ENCODE results near the gene TSHZ2.

The TSHZ2 gene

GRCh38 chr20:53384392-53384791 is 412.2 kb downstream of the TSHZ2 start:
- no peak overlapping the region for H3K14ac ChIP-seq (ENCODE audit: low read length in 2 of 2)
- H3K79me1 ChIP-seq (replicated peaks; ENCODE audit: low read length, poor library complexity, severe bottlenecking) = no peaks in the 10 kb centered on the region
- H3K23ac ChIP-seq (ENCODE audit: low read length in 2 of 2) = no peak overlapping the region
- no peaks in the 10 kb centered on the region for H3K9me3 ChIP-seq (ENCODE audit: control insufficient read depth, low read length)
- no peak overlapping the region for H2BK5ac ChIP-seq (ENCODE audit: low read depth, low read length, poor library complexity, severe bottlenecking)
- peak overlapping the region in 1 of 2 experiments; percentile 21 for H3K18ac ChIP-seq (ENCODE audit: low read depth in 1 of 2, low read length in 2 of 2)
- H3K4me3 ChIP-seq (ENCODE audit: insufficient read depth in 1 of 2, low read depth in 1 of 2, low read length in 2 of 2) = no peak overlapping the region
- peak; percentile 14 for DNase-seq
- H4K91ac ChIP-seq (ENCODE audit: low read length) = no peak overlapping the region
- H2AK5ac ChIP-seq (ENCODE audit: low read length, severe bottlenecking) = no peak overlapping the region
- no peak overlapping the region for H3K4ac ChIP-seq (ENCODE audit: low read depth in 1 of 2, low read length in 2 of 2)
- no peaks in the 10 kb centered on the region for H3K27me3 ChIP-seq (ENCODE audit: control insufficient read depth in 1 of 2, insufficient read depth in 1 of 2, low read length in 2 of 2)
- H2BK12ac ChIP-seq (ENCODE audit: low read length in 2 of 2) = no peak overlapping the region
- no peak overlapping the region for H3K4me2 ChIP-seq (ENCODE audit: low read length, poor library complexity, severe bottlenecking)
- H2BK120ac ChIP-seq (ENCODE audit: low read depth, low read length) = no peak overlapping the region
- H2BK15ac ChIP-seq (ENCODE audit: low read depth, poor library complexity, severe bottlenecking) = no peak overlapping the region
- 52% methylated on average over 3 of the region's 3 CpGs for WGBS
- H4K8ac ChIP-seq (ENCODE audit: low read length) = no peak overlapping the region
- no peak overlapping the region for H3K27ac ChIP-seq (ENCODE audit: low read length, poor library complexity, severe bottlenecking)
- no peak overlapping the region for H2AFZ ChIP-seq (ENCODE audit: low read depth, low read length)
- no peaks in the 10 kb centered on the region for H3K4me1 ChIP-seq (ENCODE audit: control insufficient read depth, insufficient read depth, low read depth, low read length)
- no peaks in the 10 kb centered on the region for H3K36me3 ChIP-seq (ENCODE audit: control insufficient read depth in 1 of 2, insufficient read depth in 2 of 2, low read depth in 1 of 2, low read length in 2 of 2)
- H3K9ac ChIP-seq (ENCODE audit: low read length) = peak overlapping the region; percentile 41

GRCh38 chr20:53385941-53386767 is 414.0 kb downstream of the TSHZ2 start:
- no peaks in the 10 kb centered on the region for H3K36me3 ChIP-seq (ENCODE audit: control insufficient read depth in 1 of 2, insufficient read depth in 2 of 2, low read depth in 1 of 2, low read length in 2 of 2)
- 80% methylated on average over 12 of the region's 14 CpGs for WGBS
- no peak overlapping the region for H3K23ac ChIP-seq (ENCODE audit: low read length in 2 of 2)
- no peak overlapping the region for H2BK15ac ChIP-seq (ENCODE audit: low read depth, poor library complexity, severe bottlenecking)
- no peak overlapping the region for H3K9ac ChIP-seq (ENCODE audit: low read length)
- H2AK5ac ChIP-seq (ENCODE audit: low read length, severe bottlenecking) = no peak overlapping the region
- H3K4ac ChIP-seq (ENCODE audit: low read depth in 1 of 2, low read length in 2 of 2) = no peak overlapping the region
- H3K27me3 ChIP-seq (ENCODE audit: control insufficient read depth in 1 of 2, insufficient read depth in 1 of 2, low read length in 2 of 2) = no peaks in the 10 kb centered on the region
- H3K14ac ChIP-seq (ENCODE audit: low read length in 2 of 2) = no peak overlapping the region
- H3K4me1 ChIP-seq (ENCODE audit: control insufficient read depth, insufficient read depth, low read depth, low read length) = no peaks in the 10 kb centered on the region
- H3K79me1 ChIP-seq (replicated peaks; ENCODE audit: low read length, poor library complexity, severe bottlenecking) = no peaks in the 10 kb centered on the region
- H3K27ac ChIP-seq (ENCODE audit: low read length, poor library complexity, severe bottlenecking) = no peak overlapping the region
- no peak overlapping the region for H4K91ac ChIP-seq (ENCODE audit: low read length)
- H2BK5ac ChIP-seq (ENCODE audit: low read depth, low read length, poor library complexity, severe bottlenecking) = no peak overlapping the region
- DNase-seq = no peak
- no peak overlapping the region for H3K4me2 ChIP-seq (ENCODE audit: low read length, poor library complexity, severe bottlenecking)
- no peaks in the 10 kb centered on the region for H3K9me3 ChIP-seq (ENCODE audit: control insufficient read depth, low read length)
- no peak overlapping the region for H3K4me3 ChIP-seq (ENCODE audit: insufficient read depth in 1 of 2, low read depth in 1 of 2, low read length in 2 of 2)
- H2BK120ac ChIP-seq (ENCODE audit: low read depth, low read length) = no peak overlapping the region
- H3K18ac ChIP-seq (ENCODE audit: low read depth in 1 of 2, low read length in 2 of 2) = no peak overlapping the region
- H2BK12ac ChIP-seq (ENCODE audit: low read length in 2 of 2) = no peak overlapping the region
- no peak overlapping the region for H4K8ac ChIP-seq (ENCODE audit: low read length)
- no peak overlapping the region for H2AFZ ChIP-seq (ENCODE audit: low read depth, low read length)

- Histone ChIP-seq H3K18ac (ENCODE audit: low read depth in 1 of 2, low read length in 2 of 2) (no peak overlapping the region), H3K23ac (ENCODE audit: low read length in 2 of 2) (no peak overlapping the region), H3K9ac (ENCODE audit: low read length) (no peak overlapping the region), H3K27me3 (ENCODE audit: control insufficient read depth in 1 of 2, insufficient read depth in 1 of 2, low read length in 2 of 2) (no peaks in the 10 kb centered on the region), H3K4me2 (ENCODE audit: low read length, poor library complexity, severe bottlenecking) (no peak overlapping the region), H3K14ac (ENCODE audit: low read length in 2 of 2) (no peak overlapping the region), H4K8ac (ENCODE audit: low read length) (no peak overlapping the region), H3K4me3 (ENCODE audit: insufficient read depth in 1 of 2, low read depth in 1 of 2, low read length in 2 of 2) (no peak overlapping the region), H2AFZ (ENCODE audit: low read depth, low read length) (no peak overlapping the region), H3K4me1 (ENCODE audit: control insufficient read depth, insufficient read depth, low read depth, low read length) (no peaks in the 10 kb centered on the region), H2BK15ac (ENCODE audit: low read depth, poor library complexity, severe bottlenecking) (no peak overlapping the region), H3K36me3 (ENCODE audit: control insufficient read depth in 1 of 2, insufficient read depth in 2 of 2, low read depth in 1 of 2, low read length in 2 of 2) (no peaks in the 10 kb centered on the region), H3K79me1 (replicated peaks; ENCODE audit: low read length, poor library complexity, severe bottlenecking) (no peaks in the 10 kb centered on the region), H2BK12ac (ENCODE audit: low read length in 2 of 2) (no peak overlapping the region), H3K9me3 (ENCODE audit: control insufficient read depth, low read length) (no peaks in the 10 kb centered on the region), H2BK120ac (ENCODE audit: low read depth, low read length) (no peak overlapping the region), H3K4ac (ENCODE audit: low read depth in 1 of 2, low read length in 2 of 2) (no peak overlapping the region), H2AK5ac (ENCODE audit: low read length, severe bottlenecking) (no peak overlapping the region), H3K27ac (ENCODE audit: low read length, poor library complexity, severe bottlenecking) (no peak overlapping the region), H4K91ac (ENCODE audit: low read length) (no peak overlapping the region), H2BK5ac (ENCODE audit: low read depth, low read length, poor library complexity, severe bottlenecking) (no peak overlapping the region)
- WGBS = 88% methylated on average over 5 of the region's 8 CpGs
- no peak for DNase-seq
Measured at GRCh38 chr20:53387983-53388675, 416.0 kb downstream of the TSHZ2 start.

GRCh38 chr20:53389516-53390300 is 417.6 kb downstream of the TSHZ2 start:
- H2AFZ ChIP-seq (ENCODE audit: low read depth, low read length) = no peak overlapping the region
- H2BK12ac ChIP-seq (ENCODE audit: low read length in 2 of 2) = no peak overlapping the region
- no peaks in the 10 kb centered on the region for H3K79me1 ChIP-seq (replicated peaks; ENCODE audit: low read length, poor library complexity, severe bottlenecking)
- peak overlapping the region; percentile 19 for H2BK5ac ChIP-seq (ENCODE audit: low read depth, low read length, poor library complexity, severe bottlenecking)
- H3K4me2 ChIP-seq (ENCODE audit: low read length, poor library complexity, severe bottlenecking) = no peak overlapping the region
- H3K4me3 ChIP-seq (ENCODE audit: insufficient read depth in 1 of 2, low read depth in 1 of 2, low read length in 2 of 2) = no peak overlapping the region
- no peak overlapping the region for H3K14ac ChIP-seq (ENCODE audit: low read length in 2 of 2)
- H2BK15ac ChIP-seq (ENCODE audit: low read depth, poor library complexity, severe bottlenecking) = no peak overlapping the region
- no peak overlapping the region for H3K23ac ChIP-seq (ENCODE audit: low read length in 2 of 2)
- H3K18ac ChIP-seq (ENCODE audit: low read depth in 1 of 2, low read length in 2 of 2) = peak overlapping the region in 1 of 2 experiments; percentile 8
- no peaks in the 10 kb centered on the region for H3K27me3 ChIP-seq (ENCODE audit: control insufficient read depth in 1 of 2, insufficient read depth in 1 of 2, low read length in 2 of 2)
- H4K8ac ChIP-seq (ENCODE audit: low read length) = no peak overlapping the region
- WGBS = 95% methylated on average over 10 of the region's 10 CpGs
- H3K9ac ChIP-seq (ENCODE audit: low read length) = no peak overlapping the region
- no peak overlapping the region for H4K91ac ChIP-seq (ENCODE audit: low read length)
- no peak overlapping the region for H2BK120ac ChIP-seq (ENCODE audit: low read depth, low read length)
- no peaks in the 10 kb centered on the region for H3K4me1 ChIP-seq (ENCODE audit: control insufficient read depth, insufficient read depth, low read depth, low read length)
- no peak overlapping the region for H3K4ac ChIP-seq (ENCODE audit: low read depth in 1 of 2, low read length in 2 of 2)
- H3K36me3 ChIP-seq (ENCODE audit: control insufficient read depth in 1 of 2, insufficient read depth in 2 of 2, low read depth in 1 of 2, low read length in 2 of 2) = no peaks in the 10 kb centered on the region
- no peak overlapping the region for H2AK5ac ChIP-seq (ENCODE audit: low read length, severe bottlenecking)
- H3K27ac ChIP-seq (ENCODE audit: low read length, poor library complexity, severe bottlenecking) = no peak overlapping the region
- no peak for DNase-seq
- H3K9me3 ChIP-seq (ENCODE audit: control insufficient read depth, low read length) = no peaks in the 10 kb centered on the region

All from mesenchymal stem cell (in vitro differentiated cells and primary cell).